ENCODE data around the gene PLXNA1. TPM values are rescaled to one million over a fixed set of nuclear protein-coding genes. Genes with fewer than 3 reads are reported as not detected.

The PLXNA1 gene
- total RNA-seq, 1 experiment from 2014 or later, result 30.3 TPM

DNA sequence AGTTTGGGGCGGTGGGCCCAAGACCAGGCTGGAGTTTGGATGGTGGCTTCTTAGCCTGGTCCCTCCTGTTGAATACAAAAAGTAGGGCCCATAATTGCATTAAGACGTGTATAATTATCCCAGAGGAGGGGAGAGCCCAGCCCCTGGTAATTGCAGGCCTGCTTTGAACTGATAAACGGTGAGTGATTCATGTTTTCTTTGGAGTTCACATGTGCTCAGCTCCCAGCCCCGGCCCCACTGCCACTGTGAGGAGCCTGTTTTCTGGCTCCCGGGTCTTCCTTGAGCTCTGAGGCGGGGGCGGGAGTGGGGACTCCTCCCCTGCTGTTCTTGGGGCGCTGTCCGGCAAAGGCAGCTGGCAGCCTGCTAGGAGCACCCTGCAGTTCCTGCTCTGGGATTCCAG lies 3.1 kb downstream of the PLXNA1 start (continued):
- TF ChIP-seq, protein P1, sequence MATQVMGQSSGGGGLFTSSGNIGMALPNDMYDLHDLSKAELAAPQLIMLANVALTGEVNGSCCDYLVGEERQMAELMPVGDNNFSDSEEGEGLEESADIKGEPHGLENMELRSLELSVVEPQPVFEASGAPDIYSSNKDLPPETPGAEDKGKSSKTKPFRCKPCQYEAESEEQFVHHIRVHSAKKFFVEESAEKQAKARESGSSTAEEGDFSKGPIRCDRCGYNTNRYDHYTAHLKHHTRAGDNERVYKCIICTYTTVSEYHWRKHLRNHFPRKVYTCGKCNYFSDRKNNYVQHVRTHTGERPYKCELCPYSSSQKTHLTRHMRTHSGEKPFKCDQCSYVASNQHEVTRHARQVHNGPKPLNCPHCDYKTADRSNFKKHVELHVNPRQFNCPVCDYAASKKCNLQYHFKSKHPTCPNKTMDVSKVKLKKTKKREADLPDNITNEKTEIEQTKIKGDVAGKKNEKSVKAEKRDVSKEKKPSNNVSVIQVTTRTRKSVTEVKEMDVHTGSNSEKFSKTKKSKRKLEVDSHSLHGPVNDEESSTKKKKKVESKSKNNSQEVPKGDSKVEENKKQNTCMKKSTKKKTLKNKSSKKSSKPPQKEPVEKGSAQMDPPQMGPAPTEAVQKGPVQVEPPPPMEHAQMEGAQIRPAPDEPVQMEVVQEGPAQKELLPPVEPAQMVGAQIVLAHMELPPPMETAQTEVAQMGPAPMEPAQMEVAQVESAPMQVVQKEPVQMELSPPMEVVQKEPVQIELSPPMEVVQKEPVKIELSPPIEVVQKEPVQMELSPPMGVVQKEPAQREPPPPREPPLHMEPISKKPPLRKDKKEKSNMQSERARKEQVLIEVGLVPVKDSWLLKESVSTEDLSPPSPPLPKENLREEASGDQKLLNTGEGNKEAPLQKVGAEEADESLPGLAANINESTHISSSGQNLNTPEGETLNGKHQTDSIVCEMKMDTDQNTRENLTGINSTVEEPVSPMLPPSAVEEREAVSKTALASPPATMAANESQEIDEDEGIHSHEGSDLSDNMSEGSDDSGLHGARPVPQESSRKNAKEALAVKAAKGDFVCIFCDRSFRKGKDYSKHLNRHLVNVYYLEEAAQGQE (IDR thresholded peaks at IDR 0.05; ENCODE audit: low read depth), result no peak
- no peak for TF ChIP-seq ZFX (IDR thresholded peaks at IDR 0.05)
- no peak for TF ChIP-seq SP1 (IDR thresholded peaks at IDR 0.05; ENCODE audit: low read depth)
- TF ChIP-seq POLR2AphosphoS5 (IDR thresholded peaks at IDR 0.05; ENCODE audit: low read depth, low read length), result no peak

GRCh38 chr3:126987129-126987528 lies 4.2 kb downstream of the PLXNA1 start:
- H3K27me3 ChIP-seq (ENCODE audit: insufficient read depth, low read length), result no peaks in the 10 kb centered on the region
- BruUV-seq (replicated peaks), result no TSS peak
- H3K4me2 ChIP-seq (ENCODE audit: low read length), result no peak overlapping the region
- peaks cover 0 to 10% of the 10 kb centered on the region in 2 experiments; a peak in 2 of 4 replicates for H3K36me3 ChIP-seq (ENCODE audit: control insufficient read depth in 1 of 2, insufficient read depth in 2 of 2, low read length in 2 of 2)
- H3K9me3 ChIP-seq (ENCODE audit: control insufficient read depth in 1 of 2, insufficient read depth in 1 of 2, low read depth in 1 of 2, low read length in 2 of 2), result no peaks in the 10 kb centered on the region
- intact Hi-C loops (cut with micrococcal nuclease), result loop anchor here (10.0 kb wide), 1 partner anchor 468 kb away; no protein-coding TSS in a partner anchor
- no peaks in the 10 kb centered on the region for H4K20me1 ChIP-seq (ENCODE audit: insufficient read depth)
- H2AFZ ChIP-seq (ENCODE audit: low read depth, low read length, poor library complexity, severe bottlenecking), result no peak overlapping the region
- RAD21 ChIA-PET (ENCODE audit: low non-redundant PET in 1 of 2, low total read pairs in 2 of 2, uncharacterized antibody in 2 of 2, unreplicated experiment in 2 of 2), result no interaction called here
- H3K4me1 ChIP-seq (ENCODE audit: control insufficient read depth in 1 of 2, insufficient read depth in 2 of 2, low read length in 2 of 2), result peaks cover 0 to 13% of the 10 kb centered on the region in 2 experiments; a peak in 2 of 4 replicates
- peaks cover 59% of the 10 kb centered on the region for H3K79me2 ChIP-seq (ENCODE audit: insufficient read depth, low read length)
- H3K27ac ChIP-seq (ENCODE audit: low read depth, low read length), result no peak overlapping the region
- no peak overlapping the region for H3K9ac ChIP-seq (ENCODE audit: low read length)
- ATAC-seq (no peak), DNase-seq (ENCODE audit: low read depth, low spot score) (no peak)
- no peak overlapping the region for H3K4me3 ChIP-seq (replicated peaks in 1 of 2; ENCODE audit: low read depth in 1 of 2, low read length in 2 of 2)
- POLR2A ChIA-PET, result no interaction called here
- CTCF ChIA-PET, result no interaction called here
- H3K9me2 ChIP-seq (ENCODE audit: insufficient read depth), result no peaks in the 10 kb centered on the region
- TF ChIP-seq ZFX (IDR thresholded peaks at IDR 0.05), result no peak
- TF ChIP-seq EGR1 (IDR thresholded peaks at IDR 0.05; ENCODE audit: low read depth), result no peak
- TF ChIP-seq TCF7L2 (IDR thresholded peaks at IDR 0.05; ENCODE audit: borderline replicate concordance, extremely low read depth, insufficient read depth, insufficient read length), result no peak
- TF ChIP-seq ATF3 (IDR thresholded peaks at IDR 0.05), result no peak
- no peak for TF ChIP-seq EZH2 (IDR thresholded peaks at IDR 0.05)
- no peak for TF ChIP-seq SIN3A (IDR thresholded peaks at IDR 0.05; ENCODE audit: low read depth)
- TF ChIP-seq YY1 (IDR thresholded peaks at IDR 0.05; ENCODE audit: extremely low read depth, insufficient replicate concordance, low read depth, low read length), result no peak
- TF ChIP-seq POLR2A (IDR thresholded peaks at IDR 0.05; ENCODE audit: borderline replicate concordance, extremely low read depth, insufficient read depth, insufficient read length), result no peak
- TF ChIP-seq ZBTB33 (IDR thresholded peaks at IDR 0.05; ENCODE audit: extremely low read depth, insufficient replicate concordance, low read length), result no peak
- TF ChIP-seq CEBPB (IDR thresholded peaks at IDR 0.05; ENCODE audit: low read depth), result no peak
- no peak for TF ChIP-seq ELF1 (IDR thresholded peaks at IDR 0.05; ENCODE audit: borderline replicate concordance, low read depth)
- TF ChIP-seq EZH2phosphoT487 (IDR thresholded peaks at IDR 0.05; ENCODE audit: borderline replicate concordance), result no peak
- no peak for TF ChIP-seq ZNF274 (IDR thresholded peaks at IDR 0.05; ENCODE audit: low read depth, low read length)
- no peak for TF ChIP-seq SRF (IDR thresholded peaks at IDR 0.05; ENCODE audit: low read depth)
- TF ChIP-seq, protein P1 (IDR thresholded peaks at IDR 0.05; ENCODE audit: low read depth), result no peak
